Endothelial cell of umbilical vein (primary cell): ENCODE data around the gene CD99L2. TPM values are rescaled to one million over a fixed set of nuclear protein-coding genes. Genes with fewer than 3 reads are reported as not detected.

Source experiments
- BruUV-seq: library from RNA; stranded (reverse); fragments of 400-500 nt; replicated peaks from 2 replicates; lab custom pipeline; 2021; lab: Mats Ljungman, UMichigan
- CTCF ChIA-PET: fragments of 300-600, 350-600 bp; sonication (Branson Sonifier 250); formaldehyde crosslinking; loops from one replicate; lab custom pipeline; 2021; ENCODE audit warnings: antibody characterized with exemption, inconsistent platforms; lab: Charles Lee
- POLR2A ChIA-PET: fragments of 300-600, 350-600 bp; sonication (Branson Sonifier 250); formaldehyde crosslinking; loops from one replicate; lab custom pipeline; 2021; ENCODE audit warnings: antibody characterized with exemption, inconsistent platforms; lab: Charles Lee
- DNase-seq: peaks from one replicate; pipeline ENCODE4 v3.0.0-alpha.2; 2011; ENCODE audit warnings: low read depth, low spot score
- FAIRE-seq: peaks from 2 replicates; lab custom pipeline; 2011; peaks lifted over from hg19 to GRCh38; lab: Jason Lieb, UNC
- H2AFZ ChIP-seq: 2 replicates; pipeline ENCODE4 v1.6.0; 2012; ENCODE audit warnings: low read depth, low read length, control low read depth, inconsistent platforms
- H3K27ac ChIP-seq: 2 replicates; pipeline ENCODE4 v1.5.1; 2011; ENCODE audit warnings: low read depth, mild to moderate bottlenecking, control low read depth, low read length, moderate library complexity; ENCODE audit not compliant: insufficient read depth
- H3K27me3 ChIP-seq, 2 experiments: 2 replicates each; pipeline versions ENCODE4 v1.6.0 to v1.6.1; 2011; ENCODE audit warnings: low read length in 2 of 2, mixed read lengths in 1 of 2; ENCODE audit not compliant: control insufficient read depth in 2 of 2, insufficient read depth in 2 of 2
- H3K36me3 ChIP-seq, 2 experiments: 2 replicates in 1 of 2; 3 replicates in 1 of 2; pipeline ENCODE4 v1.5.1; 2011; ENCODE audit warnings: low read length in 2 of 2, mild to moderate bottlenecking in 1 of 2, moderate library complexity in 1 of 2; ENCODE audit not compliant: control insufficient read depth in 2 of 2, insufficient read depth in 2 of 2; ENCODE audit errors: extremely low read depth in 1 of 2
- H3K4me1 ChIP-seq: 3 replicates; pipeline ENCODE4 v1.5.1; 2011; ENCODE audit warnings: mild to moderate bottlenecking, low read length; ENCODE audit not compliant: control insufficient read depth, insufficient read depth; ENCODE audit errors: extremely low read depth
- H3K4me2 ChIP-seq: 2 replicates; pipeline ENCODE4 v1.6.1; 2011; ENCODE audit warnings: low read length, control low read depth, mixed read lengths; ENCODE audit not compliant: insufficient read depth
- H3K4me3 ChIP-seq, 3 experiments: fragments of 200-600 bp in 1 of 3; sonication (generic), shearing (Covaris generic) in 1 of 3; replicated peaks in 1 of 3; 2 replicates each; pipeline ENCODE4 v1.5.1; 2011 to 2016; ENCODE audit warnings: control low read depth in 3 of 3, low read length in 3 of 3, mild to moderate bottlenecking in 2 of 3, inconsistent platforms in 1 of 3, low read depth in 1 of 3, moderate library complexity in 1 of 3; ENCODE audit not compliant: insufficient read depth in 1 of 3
- H3K79me2 ChIP-seq: 2 replicates; pipeline ENCODE4 v1.6.0; 2012; ENCODE audit warnings: low read length, inconsistent platforms; ENCODE audit not compliant: control insufficient read depth, insufficient read depth
- H3K9ac ChIP-seq: replicated peaks from 2 replicates; pipeline ENCODE3; 2011; ENCODE audit warnings: low read length, control low read depth; ENCODE audit not compliant: insufficient read depth; ENCODE audit errors: extremely low read depth
- H3K9me1 ChIP-seq: replicated peaks from 3 replicates; pipeline ENCODE4 v1.6.0; 2011; ENCODE audit warnings: mild to moderate bottlenecking, low read length; ENCODE audit not compliant: control insufficient read depth, insufficient read depth; ENCODE audit errors: extremely low read depth
- H3K9me3 ChIP-seq: replicated peaks from 2 replicates; pipeline ENCODE4 v1.5.1; 2012; ENCODE audit warnings: low read length, inconsistent platforms; ENCODE audit not compliant: control insufficient read depth, insufficient read depth
- H4K20me1 ChIP-seq: replicated peaks from 2 replicates; pipeline ENCODE3; 2011; ENCODE audit warnings: mild to moderate bottlenecking, low read length; ENCODE audit not compliant: control insufficient read depth, insufficient read depth; ENCODE audit errors: extremely low read depth
- EZH2 ChIP-seq: IDR thresholded peaks from 2 replicates; pipeline ENCODE4 v1.6.1; 2012; ENCODE audit warnings: borderline replicate concordance, low read depth, mild to moderate bottlenecking, moderate library complexity, low read length, inconsistent platforms; ENCODE audit not compliant: severe bottlenecking
- FOS ChIP-seq: IDR thresholded peaks from 2 replicates; pipeline ENCODE4 v1.6.1; 2011; ENCODE audit warnings: mild to moderate bottlenecking, low read length, moderate library complexity, borderline replicate concordance; ENCODE audit not compliant: insufficient read depth
- GATA2 ChIP-seq: IDR thresholded peaks from 2 replicates; pipeline ENCODE4 v1.7.0; 2011; ENCODE audit warnings: low read depth, mild to moderate bottlenecking, moderate library complexity, mixed read lengths, low read length; ENCODE audit not compliant: insufficient read length, insufficient read depth
- JUN ChIP-seq: IDR thresholded peaks from 2 replicates; pipeline ENCODE4 v1.6.1; 2011; ENCODE audit warnings: borderline replicate concordance, low read depth; ENCODE audit not compliant: insufficient read length, insufficient read depth
- MAX ChIP-seq: IDR thresholded peaks from 2 replicates; pipeline ENCODE4 v1.6.1; 2011; ENCODE audit not compliant: insufficient read depth, insufficient read length
- MYC ChIP-seq: IDR thresholded peaks from one replicate; pipeline ENCODE4 v1.6.1; 2011; ENCODE audit warnings: mild to moderate bottlenecking, low read depth, low read length
- POLR2A ChIP-seq: IDR thresholded peaks from 2 replicates; pipeline ENCODE4 v1.6.1; 2012; ENCODE audit warnings: low read depth, mild to moderate bottlenecking, control low read depth, low read length
- POLR2AphosphoS5 ChIP-seq: IDR thresholded peaks from 2 replicates; pipeline ENCODE4 v1.6.1; 2012; ENCODE audit warnings: low read depth, mild to moderate bottlenecking, control low read depth, low read length, moderate library complexity; ENCODE audit not compliant: insufficient read depth
- dilution Hi-C: fragments of 300-500 bp; cut with MboI; formaldehyde crosslinking; loops from one replicate; pipeline ENCODE4 v1.15.0; 2019; ENCODE audit warnings: low sequenced_read_pairs; ENCODE audit not compliant: extremely low pct_ligation_motif_present
- intact Hi-C: fragments of 100-400 bp; cut with micrococcal nuclease; formaldehyde crosslinking; loops from one replicate; pipeline ENCODE4 v1.10.0; 2022
- polyA plus RNA-seq, 4 experiments: library from polyadenylated mRNA; depleted of rRNA in 3 of 4; stranded (reverse) in 3 of 4; unstranded in 1 of 4; fragments of >200 nt; gene quantifications; 2 replicates each; pipeline versions ENCODE4 v1.2.1 to v1.2.3, GENCODE V29; 2011 to 2012; ENCODE audit warnings: missing spikeins in 1 of 4
- total RNA-seq: library from RNA; stranded (reverse); gene quantifications from 2 replicates; pipeline ENCODE4 v1.2.3, GENCODE V29; 2021
- TF ChIP-seq, protein P1 (sequence below), 2 donors: IDR thresholded peaks; 1 replicate in 1 of 2; 2 replicates in 1 of 2; pipeline ENCODE4 v1.5.1; 2011; ENCODE audit warnings: low read length in 2 of 2, mild to moderate bottlenecking in 2 of 2, moderate library complexity in 2 of 2, control low read depth in 1 of 2, inconsistent platforms in 1 of 2, low read depth in 1 of 2; ENCODE audit not compliant: insufficient read depth in 1 of 2; ENCODE audit errors: extremely low read depth in 1 of 2

CD99L2 gene
- total and polyA plus RNA-seq, 2 donors (not counting 3 experiments of a cell fraction or from before 2014, with no cell fraction given), result 33.2 to 43.4 TPM

GRCh38 chrX:150813922-150814321 is 84.5 kb downstream of the CD99L2 start:
- Histone ChIP-seq H3K9me3 (no peaks in the 10 kb centered on the region), H3K4me2 (no peak overlapping the region), H3K4me3 (no peak overlapping the region), H3K4me1 (no peaks in the 10 kb centered on the region), H3K79me2 (no peaks in the 10 kb centered on the region), H3K36me3 (no peaks in the 10 kb centered on the region), H3K27me3 (no peaks in the 10 kb centered on the region), H3K9me1 (no peaks in the 10 kb centered on the region), H2AFZ (no peak overlapping the region), H3K9ac (no peak overlapping the region), H3K27ac (no peak overlapping the region), H4K20me1 (no peaks in the 10 kb centered on the region)
- BruUV-seq, result no TSS peak
- intact Hi-C loops, result no loop called here
- ChIA-PET CTCF (no interaction called here), POLR2A (no interaction called here)
- no peak for TF ChIP-seq JUN
- TF ChIP-seq MAX, result no peak
- TF ChIP-seq EZH2, result no peak
- TF ChIP-seq, protein P1, sequence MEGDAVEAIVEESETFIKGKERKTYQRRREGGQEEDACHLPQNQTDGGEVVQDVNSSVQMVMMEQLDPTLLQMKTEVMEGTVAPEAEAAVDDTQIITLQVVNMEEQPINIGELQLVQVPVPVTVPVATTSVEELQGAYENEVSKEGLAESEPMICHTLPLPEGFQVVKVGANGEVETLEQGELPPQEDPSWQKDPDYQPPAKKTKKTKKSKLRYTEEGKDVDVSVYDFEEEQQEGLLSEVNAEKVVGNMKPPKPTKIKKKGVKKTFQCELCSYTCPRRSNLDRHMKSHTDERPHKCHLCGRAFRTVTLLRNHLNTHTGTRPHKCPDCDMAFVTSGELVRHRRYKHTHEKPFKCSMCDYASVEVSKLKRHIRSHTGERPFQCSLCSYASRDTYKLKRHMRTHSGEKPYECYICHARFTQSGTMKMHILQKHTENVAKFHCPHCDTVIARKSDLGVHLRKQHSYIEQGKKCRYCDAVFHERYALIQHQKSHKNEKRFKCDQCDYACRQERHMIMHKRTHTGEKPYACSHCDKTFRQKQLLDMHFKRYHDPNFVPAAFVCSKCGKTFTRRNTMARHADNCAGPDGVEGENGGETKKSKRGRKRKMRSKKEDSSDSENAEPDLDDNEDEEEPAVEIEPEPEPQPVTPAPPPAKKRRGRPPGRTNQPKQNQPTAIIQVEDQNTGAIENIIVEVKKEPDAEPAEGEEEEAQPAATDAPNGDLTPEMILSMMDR (IDR thresholded peaks at IDR 0.05; ENCODE audit: extremely low read depth in 1 of 2, insufficient read depth in 1 of 2, low read depth in 1 of 2, low read length in 2 of 2), result no peak
- no peak for TF ChIP-seq FOS
- TF ChIP-seq POLR2A, result no peak
- no peak for TF ChIP-seq GATA2
- no peak for TF ChIP-seq POLR2AphosphoS5
- TF ChIP-seq MYC, result no peak
- dilution Hi-C loops, result no loop called here
- DNase-seq (no peak), FAIRE-seq (peak; percentile 15)
